ENCODE data around the gene TAB2. TPM values are rescaled to one million over a fixed set of nuclear protein-coding genes. Genes with fewer than 3 reads are reported as not detected.

TAB2 gene
- total and polyA plus RNA-seq, 2 of the 8 experiments (the other 6 are each of a cell fraction or from before 2014, with no cell fraction given) = 40.4 to 63.0 TPM

GRCh38 chr6:149448821-149449453, 131.4 kb downstream of the TAB2 start:
- Histone ChIP-seq H3K9me3 (ENCODE audit: insufficient read depth in 2 of 2, low read depth in 1 of 2, low read length in 1 of 2) (no peaks in the 10 kb centered on the region; a peak in 2 of 4 replicates), H4K91ac (replicated peaks; ENCODE audit: insufficient read length, low read length) (no peak overlapping the region), H3K79me1 (ENCODE audit: low read depth, low read length) (no peaks in the 10 kb centered on the region), H2BK12ac (ENCODE audit: low read depth, low read length) (no peak overlapping the region), H3K9ac (replicated peaks in 1 of 4; ENCODE audit: extremely low read depth in 1 of 4, low read depth in 3 of 4, low read length in 3 of 4) (no peak overlapping the region), H3K23me2 (ENCODE audit: low read depth, low read length) (peaks cover 11% of the 10 kb centered on the region; the same call in 1 of the 2 replicates), H3K27me3 (replicated peaks in 1 of 4; ENCODE audit: control insufficient read depth in 3 of 4, extremely low read depth in 1 of 4, insufficient read depth in 3 of 4, low read length in 3 of 4) (peaks cover 16 to 32% (median 30%) of the 10 kb centered on the region in 4 experiments), H2BK20ac (ENCODE audit: low read length) (no peak overlapping the region), H3K4me1 (replicated peaks in 1 of 4; ENCODE audit: control insufficient read depth in 3 of 4, insufficient read depth in 4 of 4, low read length in 3 of 4) (peaks cover 0 to 1% (median 0%) of the 10 kb centered on the region in 4 experiments; a peak in 2 of 7 replicates), H3K14ac (ENCODE audit: insufficient read length) (no peak overlapping the region), H3K4me2 (ENCODE audit: insufficient read depth in 1 of 2, low read depth in 2 of 2, low read length in 2 of 2) (no peak overlapping the region), H3K36me3 (ENCODE audit: control insufficient read depth in 2 of 4, insufficient read depth in 4 of 4, low read length in 3 of 4) (no peaks in the 10 kb centered on the region), H4K8ac (ENCODE audit: extremely low read depth, insufficient read depth, low read length) (no peak overlapping the region), H2AFZ (ENCODE audit: low read length) (no peak overlapping the region), H3K23ac (ENCODE audit: insufficient read length) (no peak overlapping the region), H3K27ac (ENCODE audit: low read depth, low read length) (no peak overlapping the region), H4K20me1 (replicated peaks in 1 of 2; ENCODE audit: control insufficient read depth in 1 of 2, insufficient read depth in 2 of 2, low read length in 2 of 2) (no peaks in the 10 kb centered on the region), H2BK120ac (replicated peaks; ENCODE audit: low read depth, low read length) (no peak overlapping the region), H3K56ac (replicated peaks; ENCODE audit: insufficient read length, low read depth, low read length) (no peak overlapping the region), H2AK5ac (ENCODE audit: low read depth, low read length) (no peak overlapping the region), H3K18ac (ENCODE audit: extremely low read depth, low read length) (no peak overlapping the region), H2BK5ac (ENCODE audit: low read depth, low read length) (no peak overlapping the region), H3K4me3 (ENCODE audit: extremely low read depth in 1 of 4, insufficient read depth in 2 of 4, low read depth in 3 of 4, low read length in 4 of 4) (no peak overlapping the region), H3K79me2 (ENCODE audit: control insufficient read depth in 1 of 2, insufficient read depth in 2 of 2, low read length in 2 of 2) (no peaks in the 10 kb centered on the region), H3K4ac (replicated peaks; ENCODE audit: insufficient read length, low read depth, low read length) (no peak overlapping the region), H4K5ac (ENCODE audit: insufficient read length, low read depth, low read length) (no peak overlapping the region), H2BK15ac (ENCODE audit: low read length) (no peak overlapping the region)
- POLR2A ChIA-PET (ENCODE audit: partially characterized antibody) = no interaction called here
- WGBS, 2 experiments (ENCODE audit: extremely low coverage in 1 of 2, insufficient coverage in 1 of 2, insufficient read length in 1 of 2, insufficient replicate concordance in 2 of 2, low coverage in 1 of 2, low lambda C conversion rate in 2 of 2, missing lambda C conversion rate in 1 of 2) = 80% methylated on average over 5 of the region's 5 CpGs; no CpG with 5 or more reads in 1 of the 2 experiments
- TF ChIP-seq NANOG (IDR thresholded peaks at IDR 0.05; ENCODE audit: insufficient read depth, low read depth, low read length, poor library complexity, severe bottlenecking) (no peak), HDAC2 (IDR thresholded peaks at IDR 0.05; ENCODE audit: borderline replicate concordance in 1 of 2, low read depth in 2 of 2, low read length in 2 of 2) (no peak), USF2 (IDR thresholded peaks at IDR 0.05; ENCODE audit: low read length) (no peak), BCL11A (IDR thresholded peaks at IDR 0.05; ENCODE audit: low read depth in 2 of 2, low read length in 2 of 2) (no peak), CBX5 (IDR thresholded peaks at IDR 0.05; ENCODE audit: low read depth, low read length) (no peak), TAF7 (optimal IDR thresholded peaks at IDR 0.05; ENCODE audit: borderline replicate concordance, low read depth, low read length) (no peak), ASH2L (IDR thresholded peaks at IDR 0.05; ENCODE audit: low read length) (no peak), SUZ12 (IDR thresholded peaks at IDR 0.05; ENCODE audit: low read length) (no peak), SIN3A (conservative IDR thresholded peaks at IDR 0.05 in 1 of 2, IDR thresholded peaks at IDR 0.05 in 1 of 2; ENCODE audit: low read depth in 1 of 2, low read length in 2 of 2) (no peak), SP4 (IDR thresholded peaks at IDR 0.05; ENCODE audit: low read length) (no peak), BACH1 (IDR thresholded peaks at IDR 0.05; ENCODE audit: low read length) (no peak)
- DNase-seq (ENCODE audit: low read depth in 1 of 2, low spot score in 2 of 2) = no peak
- CTCF ChIA-PET (ENCODE audit: partially characterized antibody) = interaction anchor here (0.7 to 3.0 kb wide), 8 partner anchors 11 to 364 kb away, joined by 3 to 11 read pairs (median 4); no protein-coding TSS in a partner anchor
- FAIRE-seq = no peak
